LNCAP (cell line): ENCODE measurements around the gene SORCS1.

Source experiments
- TF ChIP-seq, protein P1 (sequence below): fragments of 450-650 bp; IDR thresholded peaks from 2 replicates; pipeline ENCODE4 v1.5.1; 2017; ENCODE audit warnings: mild to moderate bottlenecking

The SORCS1 gene

DNA sequence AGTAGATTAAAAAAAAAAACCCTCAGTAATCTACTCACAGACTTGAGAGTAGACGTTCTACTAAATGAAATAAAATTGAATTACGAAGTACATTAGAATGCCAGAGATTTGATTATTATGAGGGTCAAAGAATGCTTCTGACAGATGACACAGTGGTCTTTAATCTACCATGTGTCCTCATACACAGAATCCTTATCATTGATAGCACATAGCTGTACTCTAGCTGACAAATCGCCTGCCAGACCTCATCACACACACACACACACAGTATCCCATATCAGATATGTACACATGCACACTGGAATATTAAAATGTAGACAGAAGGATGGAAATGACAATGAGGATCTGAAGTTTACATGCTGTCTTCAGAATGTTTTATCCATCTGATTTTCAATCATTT, 104.6 kb downstream of the SORCS1 start:
- TF ChIP-seq, protein P1, sequence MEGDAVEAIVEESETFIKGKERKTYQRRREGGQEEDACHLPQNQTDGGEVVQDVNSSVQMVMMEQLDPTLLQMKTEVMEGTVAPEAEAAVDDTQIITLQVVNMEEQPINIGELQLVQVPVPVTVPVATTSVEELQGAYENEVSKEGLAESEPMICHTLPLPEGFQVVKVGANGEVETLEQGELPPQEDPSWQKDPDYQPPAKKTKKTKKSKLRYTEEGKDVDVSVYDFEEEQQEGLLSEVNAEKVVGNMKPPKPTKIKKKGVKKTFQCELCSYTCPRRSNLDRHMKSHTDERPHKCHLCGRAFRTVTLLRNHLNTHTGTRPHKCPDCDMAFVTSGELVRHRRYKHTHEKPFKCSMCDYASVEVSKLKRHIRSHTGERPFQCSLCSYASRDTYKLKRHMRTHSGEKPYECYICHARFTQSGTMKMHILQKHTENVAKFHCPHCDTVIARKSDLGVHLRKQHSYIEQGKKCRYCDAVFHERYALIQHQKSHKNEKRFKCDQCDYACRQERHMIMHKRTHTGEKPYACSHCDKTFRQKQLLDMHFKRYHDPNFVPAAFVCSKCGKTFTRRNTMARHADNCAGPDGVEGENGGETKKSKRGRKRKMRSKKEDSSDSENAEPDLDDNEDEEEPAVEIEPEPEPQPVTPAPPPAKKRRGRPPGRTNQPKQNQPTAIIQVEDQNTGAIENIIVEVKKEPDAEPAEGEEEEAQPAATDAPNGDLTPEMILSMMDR: no peak

DNA sequence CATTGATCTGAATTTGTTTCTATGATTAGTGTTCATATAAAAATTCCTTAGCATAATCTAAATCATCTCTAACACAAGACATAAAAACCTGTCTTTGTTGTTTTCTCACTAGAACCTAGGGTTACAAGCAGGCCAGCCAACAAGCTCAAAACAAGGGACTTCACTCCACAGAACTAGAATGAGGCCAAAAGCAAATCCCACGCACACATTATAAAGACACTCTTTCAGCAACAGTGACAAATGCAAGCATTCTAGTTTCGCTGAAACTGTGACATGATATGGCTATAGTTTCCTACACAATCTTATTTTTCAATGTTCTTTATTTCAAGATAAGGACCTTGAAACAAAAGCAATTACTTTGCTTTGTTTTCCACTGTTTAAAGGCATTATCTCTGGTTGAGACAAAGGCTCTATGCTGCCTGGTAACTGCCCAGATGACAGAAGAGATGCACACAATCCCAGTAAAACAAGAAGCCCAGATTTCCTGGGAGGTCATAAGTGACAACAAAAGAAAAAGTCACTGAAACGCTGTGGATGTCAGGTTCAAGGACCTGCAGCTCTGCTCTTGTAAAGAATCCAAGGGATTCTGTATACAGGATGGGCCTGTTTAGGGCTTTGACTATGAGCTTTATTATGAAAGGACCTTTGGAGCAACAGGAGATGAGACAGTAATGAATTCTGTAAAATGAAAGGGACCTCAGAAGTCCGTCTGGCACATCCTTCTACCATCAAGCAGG, 105.3 kb downstream of the SORCS1 start:
- TF ChIP-seq, protein P1: no peak

DNA sequence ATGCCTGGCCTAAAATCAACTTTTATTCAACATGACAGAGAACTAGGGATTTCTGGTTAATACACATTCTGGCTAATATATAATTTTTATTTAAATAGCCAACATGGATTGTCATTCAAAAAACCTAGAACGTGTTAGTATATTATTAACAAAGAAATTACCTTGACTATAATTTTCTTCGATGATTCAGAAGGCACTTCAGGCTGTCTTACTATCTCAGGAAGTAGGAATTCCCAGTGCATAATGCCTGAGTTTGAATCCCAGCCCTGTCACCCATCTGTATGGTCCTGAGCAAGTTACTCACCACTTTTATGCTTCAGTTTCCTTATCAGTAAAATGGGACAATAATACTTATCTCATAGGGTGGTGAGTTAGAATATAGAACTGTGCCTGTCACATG, 106.2 kb downstream of the SORCS1 start:
- TF ChIP-seq, protein P1: no peak

DNA sequence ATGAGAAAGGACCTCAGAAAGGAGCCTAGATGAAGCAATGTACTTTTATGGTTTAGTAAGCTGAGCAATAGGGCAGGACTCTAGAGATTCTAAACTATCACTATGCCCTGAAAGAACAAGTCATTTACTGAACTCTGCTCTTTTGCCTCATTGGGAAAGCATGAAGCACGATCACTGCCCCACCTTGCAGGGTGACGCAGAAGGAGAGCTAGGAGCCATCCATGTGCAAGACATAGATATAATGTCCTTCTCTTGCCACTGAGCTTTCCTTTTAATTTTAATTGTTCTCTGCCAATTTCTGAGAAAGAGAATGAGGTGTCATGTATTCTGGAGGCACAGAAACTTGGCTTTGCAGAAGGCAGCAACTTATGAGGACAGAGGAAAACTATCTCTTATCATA, 108.3 kb downstream of the SORCS1 start:
- TF ChIP-seq, protein P1: no peak

DNA sequence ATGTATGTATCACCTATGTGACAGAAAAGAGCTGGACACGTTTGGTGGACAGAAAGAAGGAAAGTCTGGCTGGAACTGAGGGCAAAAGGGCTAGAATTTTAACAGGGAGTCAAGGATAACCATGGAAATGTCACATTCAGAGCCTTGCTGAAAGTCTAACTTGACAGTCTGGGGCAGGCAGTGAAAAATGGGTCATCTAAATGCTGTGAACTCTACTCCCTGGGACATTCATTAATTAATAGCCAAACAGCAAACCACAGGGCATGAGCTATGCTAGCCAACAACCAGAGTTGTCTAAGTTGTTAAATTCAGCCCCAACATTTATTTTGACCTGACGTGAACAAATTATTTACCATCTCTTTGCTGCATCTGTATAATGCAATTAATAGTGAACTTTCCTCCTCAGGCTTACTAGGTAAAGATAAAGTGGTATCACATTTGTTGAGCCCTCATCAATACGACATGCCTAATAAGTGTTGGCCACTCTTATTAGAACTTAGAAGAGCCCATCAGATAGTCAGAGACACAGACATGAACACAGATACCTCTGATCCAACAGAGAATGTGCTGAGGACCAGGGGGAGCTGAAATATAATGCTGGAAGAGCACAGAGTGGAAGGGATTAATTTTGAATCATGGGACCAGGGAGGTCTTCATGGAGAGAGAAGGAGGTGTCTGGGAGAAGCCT, 109.9 kb downstream of the SORCS1 start:
- TF ChIP-seq, protein P1: no peak

DNA sequence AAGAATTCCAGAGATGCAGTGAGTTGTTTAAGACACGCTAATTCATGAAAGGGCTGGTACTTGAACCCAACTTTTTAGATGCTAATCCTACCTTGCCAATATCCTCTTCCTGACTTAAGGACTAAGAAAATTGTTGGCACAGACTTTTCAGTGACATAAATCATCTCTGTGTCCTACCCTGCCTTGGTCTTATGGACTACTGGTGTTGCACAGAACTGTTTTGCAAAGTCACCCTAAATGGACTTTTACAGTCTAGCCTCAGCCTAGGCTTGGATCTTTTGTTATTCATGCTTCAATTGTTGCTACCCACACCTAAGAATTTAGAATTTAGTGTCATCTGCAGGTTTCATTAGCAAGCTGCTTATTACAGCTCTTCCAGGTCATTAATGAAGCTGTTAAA, 112.7 kb downstream of the SORCS1 start:
- TF ChIP-seq, protein P1: no peak

DNA sequence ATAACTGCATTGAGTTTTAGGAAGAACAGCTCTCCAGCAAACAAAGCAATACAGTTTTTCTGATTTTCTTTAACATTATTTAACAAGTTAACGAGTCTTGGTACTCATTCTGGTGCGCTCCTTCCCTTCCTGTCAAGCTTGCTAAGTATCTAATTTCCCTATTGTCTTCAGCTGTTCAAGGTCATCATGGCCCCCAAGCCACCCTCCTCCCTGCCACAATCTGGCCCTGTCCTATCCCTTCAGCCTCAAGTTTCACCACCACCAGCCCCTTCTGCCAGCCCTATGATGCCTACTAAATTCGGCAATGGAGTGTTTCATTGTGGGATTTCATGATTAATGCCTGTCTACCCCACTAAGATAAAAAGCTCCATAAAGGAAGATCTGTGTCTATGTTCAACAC, 121.0 kb downstream of the SORCS1 start:
- TF ChIP-seq, protein P1: no peak
